Smooth muscle cell (in vitro differentiated cells): ENCODE measurements around the gene RAC3. TPM values are rescaled to one million over a fixed set of nuclear protein-coding genes. Genes with fewer than 3 reads are reported as not detected.

Source experiments
- DNase-seq: peaks from one replicate; lab custom pipeline; 2025; ENCODE audit not compliant: unreplicated experiment; lab: John Stamatoyannopoulos, UW
- H2AFZ ChIP-seq: fragments of 200-600 bp; sonication (generic); 2 replicates; pipeline ENCODE4 v1.6.0; 2016; ENCODE audit warnings: antibody characterized with exemption, low read depth, mild to moderate bottlenecking
- H3F3A ChIP-seq: fragments of 200-600 bp; sonication (generic); 2 replicates; pipeline ENCODE4 v1.6.0; 2017; ENCODE audit warnings: antibody characterized with exemption, low read depth
- H3K27ac ChIP-seq: fragments of 200-600 bp; sonication (generic); 2 replicates; pipeline ENCODE4 v1.5.1; 2016; ENCODE audit warnings: low read depth, mild to moderate bottlenecking
- H3K27me3 ChIP-seq: fragments of 200-600 bp; sonication (generic); 2 replicates; pipeline ENCODE4 v1.6.1; 2016; ENCODE audit warnings: low read depth, mild to moderate bottlenecking
- H3K36me3 ChIP-seq: fragments of 200-600 bp; sonication (generic); 2 replicates; pipeline ENCODE4 v1.5.1; 2016; ENCODE audit warnings: low read depth
- H3K4me1 ChIP-seq: fragments of 200-600 bp; sonication (generic); 2 replicates; pipeline ENCODE4 v1.5.1; 2016; ENCODE audit warnings: low read depth
- H3K4me2 ChIP-seq: fragments of 200-600 bp; sonication (generic); 2 replicates; pipeline ENCODE4 v1.6.0; 2016; ENCODE audit warnings: mild to moderate bottlenecking
- H3K4me3 ChIP-seq: fragments of 200-600 bp; sonication (generic); 2 replicates; pipeline ENCODE4 v1.5.1; 2016; ENCODE audit warnings: mild to moderate bottlenecking
- H3K79me2 ChIP-seq: fragments of 200-600 bp; sonication (generic); 2 replicates; pipeline ENCODE4 v1.6.0; 2016; ENCODE audit warnings: low read depth, mild to moderate bottlenecking
- H3K9ac ChIP-seq: fragments of 200-600 bp; sonication (generic); 2 replicates; pipeline ENCODE4 v1.6.0; 2016; ENCODE audit warnings: low read depth
- H3K9me3 ChIP-seq: fragments of 200-600 bp; sonication (generic); replicated peaks from 2 replicates; pipeline ENCODE4 v1.5.1; 2016; ENCODE audit warnings: low read depth
- H4K20me1 ChIP-seq: fragments of 200-600 bp; sonication (generic); 2 replicates; pipeline ENCODE4 v1.6.0; 2016; ENCODE audit warnings: low read depth
- CTCF ChIP-seq: fragments of 200-600 bp; sonication (generic); IDR thresholded peaks from 2 replicates; pipeline ENCODE4 v1.5.1; 2017; ENCODE audit warnings: borderline replicate concordance, mild to moderate bottlenecking, antibody characterized with exemption; ENCODE audit not compliant: insufficient read depth, poor library complexity, severe bottlenecking
- WGBS: methylation state at CpG from one replicate; pipeline ENCODE4 v1.1.7; 2016; ENCODE audit warnings: low lambda C conversion rate; 5-methylcytosine and 5-hydroxymethylcytosine counted together
- polyA plus RNA-seq: library from polyadenylated mRNA; unstranded; fragments of >200 nt; fragmentation: Nextera tagmentation; extraction: Ambion mirVana; gene quantifications from 2 replicates; pipeline ENCODE4 v1.2.1, GENCODE V29; 2016
- total RNA-seq: library from RNA; depleted of rRNA; stranded (reverse); fragments of >200 nt; gene quantifications from 2 replicates; pipeline ENCODE4 v1.2.3, GENCODE V29; 2014

RAC3 gene
- total and polyA plus RNA-seq, 2 experiments from 2014 or later, result 15.3 to 33.0 TPM

GRCh38 chr17:82053130-82053529 lies 21.7 kb downstream of the RAC3 start:
- Histone ChIP-seq H3K27ac (no peak overlapping the region), H3K36me3 (no peaks in the 10 kb centered on the region), H3K4me3 (peak overlapping the region; percentile 55), H4K20me1 (peaks cover 7% of the 10 kb centered on the region), H3K9ac (no peak overlapping the region), H3K27me3 (no peaks in the 10 kb centered on the region), H3F3A (no peaks in the 10 kb centered on the region), H3K79me2 (peaks cover 23% of the 10 kb centered on the region), H3K4me1 (peaks cover 16% of the 10 kb centered on the region), H3K9me3 (no peaks in the 10 kb centered on the region), H3K4me2 (peak overlapping the region; percentile 91), H2AFZ (no peak overlapping the region)
- 94% methylated on average over 18 of the region's 19 CpGs for WGBS
- TF ChIP-seq CTCF, result no peak
- DNase-seq, result no peak

- H3K4me2 ChIP-seq, result peak overlapping the region; percentile 91
- no peaks in the 10 kb centered on the region for H3K36me3 ChIP-seq
- H4K20me1 ChIP-seq, result peaks cover 7% of the 10 kb centered on the region
- WGBS, result 97% methylated on average over 28 of the region's 28 CpGs
- H3K27me3 ChIP-seq, result no peaks in the 10 kb centered on the region
- DNase-seq, result no peak
- H3K9ac ChIP-seq, result no peak overlapping the region
- no peak overlapping the region for H3K27ac ChIP-seq
- peaks cover 23% of the 10 kb centered on the region for H3K79me2 ChIP-seq
- H3K4me3 ChIP-seq, result no peak overlapping the region
- no peak overlapping the region for H2AFZ ChIP-seq
- no peaks in the 10 kb centered on the region for H3F3A ChIP-seq
- H3K9me3 ChIP-seq, result no peaks in the 10 kb centered on the region
- no peak for TF ChIP-seq CTCF
- H3K4me1 ChIP-seq, result peaks cover 16% of the 10 kb centered on the region
These were observed 22.2 kb downstream of the RAC3 start for GRCh38 chr17:82053556-82054263.

GRCh38 chr17:82054351-82055022 lies 23.0 kb downstream of the RAC3 start:
- H3K9ac ChIP-seq, result no peak overlapping the region
- H3K4me1 ChIP-seq, result peaks cover 16% of the 10 kb centered on the region
- H2AFZ ChIP-seq, result no peak overlapping the region
- no peak for DNase-seq
- no peak overlapping the region for H3K4me3 ChIP-seq
- TF ChIP-seq CTCF, result no peak
- peaks cover 23% of the 10 kb centered on the region for H3K79me2 ChIP-seq
- no peaks in the 10 kb centered on the region for H3K27me3 ChIP-seq
- peaks cover 7% of the 10 kb centered on the region for H4K20me1 ChIP-seq
- H3K27ac ChIP-seq, result no peak overlapping the region
- no peaks in the 10 kb centered on the region for H3K36me3 ChIP-seq
- H3K4me2 ChIP-seq, result no peak overlapping the region
- 96% methylated on average over 37 of the region's 38 CpGs for WGBS
- no peaks in the 10 kb centered on the region for H3F3A ChIP-seq
- H3K9me3 ChIP-seq, result no peaks in the 10 kb centered on the region
